CD4-positive, alpha-beta memory T cell (primary cell): Measurements from ENCODE around the gene ETAA1. TPM values are rescaled to one million over a fixed set of nuclear protein-coding genes. Genes with fewer than 3 reads are reported as not detected.

ENCODE experiments used
- CTCF ChIA-PET: fragments of 350-600 bp; sonication (Branson Sonifier 250); formaldehyde crosslinking; loops from one replicate; lab custom pipeline; 2021; ENCODE audit warnings: inconsistent platforms; ENCODE audit not compliant: partially characterized antibody; lab: Charles Lee
- POLR2A ChIA-PET: fragments of 350-600 bp; sonication (Branson Sonifier 250); formaldehyde crosslinking; loops from one replicate; lab custom pipeline; 2021; ENCODE audit not compliant: partially characterized antibody; lab: Charles Lee
- DNase-seq, 5 donors: peaks; one replicate each; pipeline versions ENCODE4 v3.0.0 to v3.0.0-alpha.2; 2020 to 2022; ENCODE audit warnings: mixed read lengths in 1 of 5
- H3K27ac ChIP-seq: one replicate; pipeline ENCODE4 v1.7.0; 2013; ENCODE audit warnings: low read depth, low read length
- H3K27me3 ChIP-seq: 2 replicates; pipeline ENCODE4 v1.7.0; 2013; ENCODE audit warnings: mild to moderate bottlenecking, low read length, moderate library complexity; ENCODE audit not compliant: insufficient read depth
- H3K36me3 ChIP-seq: 2 replicates; pipeline ENCODE4 v1.7.0; 2013; ENCODE audit warnings: mild to moderate bottlenecking, low read length, moderate library complexity; ENCODE audit not compliant: insufficient read depth
- H3K4me1 ChIP-seq: 2 replicates; pipeline ENCODE4 v1.7.0; 2013; ENCODE audit warnings: mild to moderate bottlenecking, low read length, moderate library complexity; ENCODE audit not compliant: insufficient read depth
- H3K4me3 ChIP-seq, 2 donors: one replicate each; pipeline ENCODE4 v1.7.0; 2013; ENCODE audit warnings: low read length in 2 of 2, mild to moderate bottlenecking in 1 of 2
- H3K9me3 ChIP-seq, 2 donors: one replicate each; pipeline ENCODE4 v1.7.0; 2013; ENCODE audit warnings: low read length in 2 of 2, control low read depth in 1 of 2; ENCODE audit not compliant: control insufficient read depth in 1 of 2
- H3K27ac Mint-ChIP-seq, 7 donors: one replicate each; pipeline ENCODE4 v1.8.0; 2020 to 2021; ENCODE audit warnings: mixed read lengths in 7 of 7, mild to moderate bottlenecking in 6 of 7, inconsistent platforms in 3 of 7, moderate library complexity in 3 of 7
- H3K27me3 Mint-ChIP-seq, 2 donors: one replicate each; pipeline ENCODE4 v1.8.0; 2020 to 2021; ENCODE audit warnings: mixed read lengths in 2 of 2
- H3K36me3 Mint-ChIP-seq, 2 donors: one replicate each; pipeline ENCODE4 v1.8.0; 2020 to 2021; ENCODE audit warnings: mixed read lengths in 2 of 2, inconsistent platforms in 1 of 2, mild to moderate bottlenecking in 1 of 2
- H3K4me1 Mint-ChIP-seq, 4 donors: one replicate each; pipeline ENCODE4 v1.8.0; 2020 to 2021; ENCODE audit warnings: mixed read lengths in 4 of 4, mild to moderate bottlenecking in 1 of 4
- H3K4me3 Mint-ChIP-seq, 8 donors: one replicate each; pipeline ENCODE4 v1.8.0; 2020 to 2021; ENCODE audit warnings: mixed read lengths in 8 of 8, mild to moderate bottlenecking in 7 of 8, moderate library complexity in 6 of 8, inconsistent platforms in 3 of 8
- H3K9me3 Mint-ChIP-seq, 8 donors: one replicate each; pipeline ENCODE4 v1.8.0; 2020 to 2021; ENCODE audit warnings: mixed read lengths in 8 of 8, mild to moderate bottlenecking in 5 of 8, inconsistent platforms in 3 of 8, moderate library complexity in 1 of 8
- intact Hi-C: fragments of 100-400 bp; cut with micrococcal nuclease; formaldehyde crosslinking; loops from one replicate; pipeline ENCODE4 v1.15.1; 2023
- polyA plus RNA-seq, 2 donors: library from polyadenylated mRNA; unstranded; fragments of 300-500 nt; fragmentation: Illumina TruSeq; gene quantifications; one replicate each; pipeline ENCODE4 v1.2.3, GENCODE V29; 2021
- total RNA-seq, 2 experiments: library from RNA; stranded (reverse); gene quantifications; one replicate each; pipeline ENCODE4 v1.2.3, GENCODE V29; 2021

ETAA1 gene
- total and polyA plus RNA-seq, 4 experiments from 2014 or later: 3.9 to 15.1 (median 9.5) TPM

DNA sequence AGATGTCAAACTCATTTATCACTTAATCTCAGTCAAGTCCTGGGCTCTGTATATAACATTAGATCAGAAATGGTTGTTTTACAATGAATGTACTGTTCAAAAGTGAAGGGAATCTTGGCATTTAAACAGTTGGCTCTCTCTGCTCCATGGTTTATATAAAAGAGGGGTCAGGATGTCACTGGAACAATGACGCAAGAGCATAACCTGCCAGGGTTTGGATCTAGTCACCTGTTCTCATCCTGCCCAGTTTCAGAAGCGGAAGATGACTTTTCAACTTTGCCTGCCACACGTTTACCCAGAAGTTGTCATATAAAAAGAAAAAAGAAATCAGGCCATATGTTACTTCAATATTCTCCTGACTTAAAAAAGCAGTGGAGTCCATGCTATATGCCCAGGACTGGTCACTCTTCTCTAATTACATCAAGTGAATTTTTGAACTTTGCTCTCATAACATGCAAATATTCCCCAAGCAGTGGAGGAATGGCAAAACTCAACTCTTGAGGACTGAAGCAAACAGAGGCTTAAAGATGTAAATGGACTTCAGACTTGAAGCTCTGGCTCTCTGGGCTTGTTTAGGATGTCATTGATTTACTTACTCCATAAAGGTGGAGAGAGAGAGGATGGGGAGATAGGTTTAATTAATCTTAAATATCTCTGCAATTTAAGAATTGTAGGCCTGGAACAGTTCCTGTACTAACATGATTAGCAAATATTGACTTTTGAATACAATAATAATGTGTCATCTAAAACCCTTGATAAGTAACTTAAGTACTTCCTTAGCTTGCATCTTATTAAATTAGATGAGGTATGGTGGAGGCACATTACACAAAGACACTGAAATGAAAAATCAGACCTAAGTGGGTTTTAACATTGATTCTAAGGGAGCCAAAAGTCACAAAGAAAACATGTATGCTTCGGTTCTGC, 58.3 kb downstream of the ETAA1 start:
- Histone ChIP-seq H3K36me3 (no peaks in the 10 kb centered on the region), H3K27me3 (no peaks in the 10 kb centered on the region), H3K27ac (no peak overlapping the region), H3K4me3 (no peak overlapping the region), H3K9me3 (no peaks in the 10 kb centered on the region), H3K4me1 (no peaks in the 10 kb centered on the region)
- intact Hi-C loops: no loop called here
- no peaks in the 10 kb centered on the region for H3K4me1 Mint-ChIP-seq
- H3K27me3 Mint-ChIP-seq: peaks cover 1% of the 10 kb centered on the region in 2 donors
- ChIA-PET CTCF (no interaction called here), POLR2A (no interaction called here)
- DNase-seq: no peak
- H3K9me3 Mint-ChIP-seq: peaks cover 0 to 2% (median 0%) of the 10 kb centered on the region in 8 donors
- H3K4me3 Mint-ChIP-seq: no peak overlapping the region
- no peak overlapping the region for H3K27ac Mint-ChIP-seq
- no peaks in the 10 kb centered on the region for H3K36me3 Mint-ChIP-seq

DNA sequence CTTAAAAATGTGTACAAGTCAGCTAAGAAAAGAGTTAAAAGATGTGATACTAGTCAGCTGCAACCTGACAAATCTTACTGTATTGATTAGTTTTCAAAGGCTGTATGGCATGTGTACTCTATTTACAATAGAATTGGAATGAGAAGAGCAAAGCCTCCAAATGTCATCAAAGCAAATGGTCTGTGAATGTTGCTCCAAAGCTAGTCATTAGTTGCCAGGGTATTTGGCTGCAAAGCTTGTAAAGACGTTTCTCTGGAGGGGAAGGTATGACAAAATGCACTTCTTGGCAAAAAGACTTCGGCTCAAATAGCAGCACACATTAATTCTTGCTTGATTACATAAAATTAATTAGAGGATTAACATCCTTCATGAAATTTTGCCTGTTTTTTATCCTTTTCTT, 59.3 kb downstream of the ETAA1 start:
- ChIA-PET CTCF (no interaction called here), POLR2A (no interaction called here)
- Mint-ChIP-seq H3K27me3 (peaks cover 1% of the 10 kb centered on the region in 2 donors), H3K4me3 (no peak overlapping the region), H3K36me3 (no peaks in the 10 kb centered on the region), H3K9me3 (peaks cover 0 to 2% (median 0%) of the 10 kb centered on the region in 8 donors), H3K4me1 (no peaks in the 10 kb centered on the region), H3K27ac (no peak overlapping the region)
- Histone ChIP-seq H3K4me1 (no peaks in the 10 kb centered on the region), H3K4me3 (no peak overlapping the region), H3K27me3 (no peaks in the 10 kb centered on the region), H3K36me3 (no peaks in the 10 kb centered on the region), H3K9me3 (no peaks in the 10 kb centered on the region), H3K27ac (no peak overlapping the region)
- DNase-seq: no peak
- intact Hi-C loops: no loop called here

DNA sequence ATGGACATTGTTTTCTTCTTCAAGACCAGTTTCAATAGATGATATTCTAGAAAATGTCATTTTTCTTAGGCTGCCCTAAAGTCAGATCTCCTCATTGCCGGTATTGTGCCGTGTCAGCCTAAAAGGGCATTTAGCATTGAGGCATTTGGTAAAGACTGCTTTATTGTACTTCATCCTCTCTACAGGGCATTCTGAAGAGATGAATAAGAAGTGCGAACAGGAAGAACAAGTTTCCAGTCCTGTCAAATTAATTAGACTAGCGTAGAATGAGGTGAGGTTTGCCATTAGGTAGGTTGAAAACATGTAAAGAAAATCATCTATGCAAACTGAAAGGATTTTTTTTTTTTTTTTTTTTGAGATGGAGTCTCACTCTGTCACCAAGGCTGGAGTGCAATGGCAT, 60.6 kb downstream of the ETAA1 start:
- H3K4me1 ChIP-seq: no peaks in the 10 kb centered on the region
- Mint-ChIP-seq H3K27me3 (peaks cover 1% of the 10 kb centered on the region in 2 donors), H3K9me3 (peaks cover 0 to 2% (median 0%) of the 10 kb centered on the region in 8 donors), H3K4me3 (no peak overlapping the region), H3K4me1 (no peaks in the 10 kb centered on the region), H3K27ac (no peak overlapping the region), H3K36me3 (no peaks in the 10 kb centered on the region)
- intact Hi-C loops: no loop called here
- no peak overlapping the region for H3K4me3 ChIP-seq
- H3K27ac ChIP-seq: no peak overlapping the region
- no peaks in the 10 kb centered on the region for H3K36me3 ChIP-seq
- ChIA-PET CTCF (no interaction called here), POLR2A (no interaction called here)
- H3K27me3 ChIP-seq: no peaks in the 10 kb centered on the region
- no peak for DNase-seq
- H3K9me3 ChIP-seq: no peaks in the 10 kb centered on the region

DNA sequence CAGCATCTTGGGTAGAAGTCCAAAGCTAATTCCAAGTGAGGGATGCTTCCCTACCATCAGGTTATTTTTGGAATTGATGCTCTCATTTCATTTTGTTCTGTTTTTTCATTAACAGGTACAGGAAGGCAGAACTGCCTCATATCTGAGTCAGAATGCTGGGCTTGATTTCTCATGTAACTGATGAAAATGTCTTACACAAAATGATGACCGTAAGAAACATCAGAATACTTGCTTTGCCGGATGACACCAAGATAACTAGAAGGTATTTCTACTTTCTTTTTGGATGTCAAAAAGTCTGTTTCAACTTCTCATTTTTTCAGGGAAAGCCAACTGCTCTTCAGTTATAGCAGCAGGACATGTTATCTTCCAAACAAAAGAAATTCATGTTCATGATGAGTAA, 62.6 kb downstream of the ETAA1 start:
- Mint-ChIP-seq H3K27ac (no peak overlapping the region), H3K27me3 (peaks cover 0 to 1% of the 10 kb centered on the region in 2 donors), H3K4me1 (no peaks in the 10 kb centered on the region), H3K9me3 (no peaks in the 10 kb centered on the region), H3K36me3 (no peaks in the 10 kb centered on the region), H3K4me3 (no peak overlapping the region)
- H3K9me3 ChIP-seq: no peaks in the 10 kb centered on the region
- no peak for DNase-seq
- POLR2A ChIA-PET: no interaction called here
- H3K36me3 ChIP-seq: no peaks in the 10 kb centered on the region
- H3K27me3 ChIP-seq: no peaks in the 10 kb centered on the region
- no peak overlapping the region for H3K27ac ChIP-seq
- H3K4me3 ChIP-seq: no peak overlapping the region
- no peaks in the 10 kb centered on the region for H3K4me1 ChIP-seq
- intact Hi-C loops: no loop called here
- CTCF ChIA-PET: no interaction called here
